K562 (cell line): Measurements from ENCODE around the gene DHPS. TPM values are rescaled to one million over a fixed set of nuclear protein-coding genes. Genes with fewer than 3 reads are reported as not detected.

Experiments used
- ATAC-seq: fragments of 200-7000 bp; cut with Tn5 transposase; 3 replicates; pipeline ENCODE4 v1.9.1; 2020; ENCODE audit warnings: moderate library complexity
- BruUV-seq: library from RNA; stranded (reverse); fragments of 400-500 nt; replicated peaks from 2 replicates; lab custom pipeline; 2021; lab: Mats Ljungman, UMichigan
- CTCF ChIA-PET: fragments of 300-600 bp; formaldehyde crosslinking; extraction: SDS; loops from one replicate; lab custom pipeline; 2021; ENCODE audit warnings: low intra/inter-chr PET ratio; lab: Yijun Ruan, JAX
- POLR2A ChIA-PET: fragments of 300-600, 350-650 bp; sonication (Branson Sonifier 250); formaldehyde crosslinking; extraction: SDS; loops from one replicate; lab custom pipeline; 2021; ENCODE audit warnings: antibody characterized with exemption, inconsistent platforms; lab: Yijun Ruan, JAX
- DNase-seq, 4 experiments: peaks; one replicate each; pipeline versions ENCODE4 v3.0.0 to v3.0.0-alpha.2; 2011 to 2018; ENCODE audit warnings: low spot score in 3 of 4, mixed read lengths in 3 of 4; ENCODE audit errors: extremely low read depth in 1 of 4
- FAIRE-seq: peaks from 2 replicates; lab custom pipeline; 2011; peaks lifted over from hg19 to GRCh38; lab: Jason Lieb, UNC
- H2AFZ ChIP-seq: 2 replicates; pipeline ENCODE4 v1.6.0; 2011; ENCODE audit warnings: low read depth, low read length, control low read depth, inconsistent platforms
- H3K27ac ChIP-seq: fragments of 200-600 bp; 3 replicates; pipeline ENCODE4 v1.8.0; 2011; ENCODE audit warnings: low read depth, mild to moderate bottlenecking, control low read depth, inconsistent platforms, low read length, moderate library complexity, mixed read lengths; ENCODE audit errors: extremely low read depth
- H3K27me3 ChIP-seq, 2 experiments: fragments of 300-600 bp in 1 of 2; 2 replicates in 1 of 2; 3 replicates in 1 of 2; pipeline versions ENCODE4 v1.6.0 to v1.8.0; 2011; ENCODE audit warnings: inconsistent platforms in 2 of 2, low read length in 2 of 2, mild to moderate bottlenecking in 1 of 2, mixed read lengths in 1 of 2, moderate library complexity in 1 of 2; ENCODE audit not compliant: control insufficient read depth in 2 of 2, insufficient read depth in 2 of 2
- H3K36me3 ChIP-seq: fragments of 300-600 bp; 3 replicates; pipeline ENCODE4 v1.8.0; 2011; ENCODE audit warnings: mild to moderate bottlenecking, low read length, inconsistent platforms; ENCODE audit not compliant: control insufficient read depth, insufficient read depth
- H3K4me1 ChIP-seq, 2 experiments: fragments of 200-600 bp in 1 of 2; replicated peaks in 1 of 2; 2 replicates in 1 of 2; 3 replicates in 1 of 2; pipeline versions ENCODE4 v1.5.1 to v1.8.0; 2011; ENCODE audit warnings: inconsistent platforms in 2 of 2, low read length in 2 of 2, mild to moderate bottlenecking in 1 of 2, mixed read lengths in 1 of 2, moderate library complexity in 1 of 2; ENCODE audit not compliant: control insufficient read depth in 2 of 2, insufficient read depth in 2 of 2
- H3K4me2 ChIP-seq: 2 replicates; pipeline ENCODE4 v1.6.1; 2011; ENCODE audit warnings: low read length, control low read depth, inconsistent platforms, mixed read lengths; ENCODE audit not compliant: insufficient read depth
- H3K4me3 ChIP-seq: fragments of 200-600 bp; sonication (generic), shearing (Covaris generic); 2 replicates; pipeline ENCODE4 v1.5.1; 2016; ENCODE audit warnings: control low read depth, inconsistent platforms
- H3K79me2 ChIP-seq: fragments of 200-600 bp; 3 replicates; pipeline ENCODE4 v1.8.0; 2011; ENCODE audit warnings: low read length, inconsistent platforms; ENCODE audit not compliant: control insufficient read depth, insufficient read depth
- H3K9ac ChIP-seq, 2 experiments: 2 replicates each; pipeline versions ENCODE4 v1.6.0 to v1.6.1; 2011; ENCODE audit warnings: low read depth in 2 of 2, low read length in 2 of 2, control low read depth in 1 of 2, inconsistent platforms in 1 of 2, mild to moderate bottlenecking in 1 of 2, mixed read lengths in 1 of 2; ENCODE audit not compliant: insufficient read depth in 1 of 2
- H3K9me1 ChIP-seq: one replicate; pipeline ENCODE4 v1.6.0; 2011; ENCODE audit warnings: inconsistent platforms, mild to moderate bottlenecking, low read length, moderate library complexity; ENCODE audit not compliant: control insufficient read depth, insufficient read depth
- H3K9me3 ChIP-seq: replicated peaks from 2 replicates; pipeline ENCODE4 v1.5.1; 2011; ENCODE audit warnings: low read depth, low read length, inconsistent platforms; ENCODE audit not compliant: control insufficient read depth, insufficient read depth
- H4K20me1 ChIP-seq: replicated peaks from 2 replicates; pipeline ENCODE4 v1.6.1; 2011; ENCODE audit warnings: low read length, inconsistent platforms, mixed read lengths; ENCODE audit not compliant: control insufficient read depth, insufficient read depth
- CGGBP1 ChIP-seq: fragments of 250-450 bp; sonication (Bioruptor Pico); IDR thresholded peaks from 2 replicates; pipeline ENCODE4 v1.9.0; 2021; ENCODE audit warnings: mild to moderate bottlenecking
- CSDE1 ChIP-seq, 2 experiments: fragments of 450-650 bp; IDR thresholded peaks; 2 replicates each; pipeline ENCODE4 v1.6.1; 2016; ENCODE audit warnings: mild to moderate bottlenecking in 1 of 2
- FUS ChIP-seq: fragments of 200-400 bp; formaldehyde crosslinking; optimal IDR thresholded peaks from 2 replicates; pipeline ENCODE3; 2017; ENCODE audit warnings: low read depth, low read length
- GABPB1 ChIP-seq: sonication (generic); formaldehyde crosslinking; IDR thresholded peaks from 2 replicates; pipeline ENCODE4 v1.8.0; 2022; ENCODE audit warnings: mild to moderate bottlenecking, missing genetic modification reagents
- KAT7 ChIP-seq: sonication (generic); formaldehyde crosslinking; IDR thresholded peaks from 2 replicates; pipeline ENCODE4 v1.8.0; 2022; ENCODE audit warnings: missing genetic modification reagents, mild to moderate bottlenecking, borderline replicate concordance
- KLF10 ChIP-seq: fragments of 250-450 bp; sonication (Bioruptor Pico); IDR thresholded peaks from 2 replicates; pipeline ENCODE4 v1.6.1; 2021; ENCODE audit warnings: matching md5 sums
- NFIC ChIP-seq: fragments of 450-650 bp; IDR thresholded peaks from 2 replicates; pipeline ENCODE4 v1.6.1; 2017; ENCODE audit warnings: mild to moderate bottlenecking, inconsistent platforms
- NUFIP1 ChIP-seq: fragments of 450-650 bp; IDR thresholded peaks from 2 replicates; pipeline ENCODE4 v1.6.1; 2018; ENCODE audit not compliant: partially characterized antibody
- POLR2G ChIP-seq: fragments of 200-400 bp; formaldehyde crosslinking; IDR thresholded peaks from 2 replicates; pipeline ENCODE4 v1.6.1; 2017; ENCODE audit warnings: low read depth, mild to moderate bottlenecking, antibody characterized with exemption, low read length, moderate library complexity
- POU5F1 ChIP-seq: fragments of 150-350 bp; IDR thresholded peaks from 2 replicates; pipeline ENCODE4 v1.6.1; 2014; ENCODE audit warnings: borderline replicate concordance, low read length, low read depth, mild to moderate bottlenecking; ENCODE audit not compliant: partially characterized antibody
- RBM25 ChIP-seq: fragments of 200-400 bp; formaldehyde crosslinking; IDR thresholded peaks from 2 replicates; pipeline ENCODE4 v1.6.1; 2018; ENCODE audit warnings: low read length, low read depth, moderate library complexity; ENCODE audit not compliant: severe bottlenecking
- RUNX1 ChIP-seq: sonication (generic); IDR thresholded peaks from 2 replicates; pipeline ENCODE4 v1.6.1; 2016; ENCODE audit warnings: antibody characterized with exemption, low read depth
- ZBTB49 ChIP-seq: sonication (generic); formaldehyde crosslinking; IDR thresholded peaks from 2 replicates; pipeline ENCODE4 v1.8.0; 2022; ENCODE audit warnings: missing genetic modification reagents, mild to moderate bottlenecking, borderline replicate concordance
- ZEB2 ChIP-seq: fragments of 450-650 bp; IDR thresholded peaks from 2 replicates; pipeline ENCODE4 v1.6.1; 2016
- ZNF174 ChIP-seq: fragments of 250-450 bp; sonication (Bioruptor Pico); IDR thresholded peaks from 2 replicates; pipeline ENCODE4 v1.4.0; 2020; ENCODE audit warnings: mild to moderate bottlenecking
- WGBS: fragments of 100-300 bp; shearing (Covaris generic); methylation state at CpG from one replicate; pipeline ENCODE4 v1.1.6; 2016; ENCODE audit warnings: low coverage, mixed read lengths; ENCODE audit not compliant: insufficient coverage; ENCODE audit errors: missing lambda C conversion rate; 5-methylcytosine and 5-hydroxymethylcytosine counted together
- in situ Hi-C: fragments of 300-500 bp; cut with MboI; formaldehyde crosslinking; loops from 4 replicates; pipeline ENCODE4 v1.15.0; 2018; ENCODE audit warnings: inconsistent platforms, mixed read lengths
- intact Hi-C: fragments of 100-400 bp; cut with micrococcal nuclease; formaldehyde crosslinking; loops from 2 replicates; pipeline ENCODE4 v1.14.2; 2022
- polyA plus RNA-seq, 8 experiments: library from polyadenylated mRNA; depleted of rRNA in 4 of 8; stranded (reverse) in 5 of 8; unstranded in 3 of 8; fragments of >200 nt; fragmentation: Nextera tagmentation in 2 of 8; fragmentation: Illumina TruSeq in 1 of 8; extraction: Ambion mirVana in 2 of 8; extraction: Trizol in 1 of 8; gene quantifications; 2 replicates each; pipeline versions ENCODE4 v1.2.1 to v1.2.3, GENCODE V29; 2011 to 2014; ENCODE audit warnings: inconsistent platforms in 1 of 8, missing spikeins in 1 of 8
- total RNA-seq, 7 experiments: library from RNA; depleted of rRNA in 6 of 7; stranded (reverse); fragments of >200 nt in 6 of 7; fragmentation: Illumina TruSeq in 2 of 7; extraction: Trizol in 2 of 7; gene quantifications; 2 replicates each; pipeline versions ENCODE4 v1.2.1 to v1.2.3, GENCODE V29; 2011 to 2021; ENCODE audit warnings: low replicate concordance in 1 of 7

DHPS gene
- total and polyA plus RNA-seq, 9 of the 15 experiments (the other 6 are each of a cell fraction or from before 2014, with no cell fraction given), result 47.1 to 110 (median 79.9) TPM

GRCh38 chr19:12647047-12647446 lies 34.6 kb downstream of the DHPS start:
- 62% methylated on average over 7 of the region's 8 CpGs for WGBS
- ChIA-PET CTCF (interaction anchor here (0.7 kb wide), 1 partner anchor 189 kb away, joined by 3 read pairs; no protein-coding TSS in a partner anchor), POLR2A (interaction anchor here (0.6 kb wide), 1 partner anchor 26 kb away, joined by 4 read pairs; no protein-coding TSS in a partner anchor)
- TF ChIP-seq POLR2G (peak; percentile 38), POU5F1 (no peak), NFIC (peak; percentile 16), CSDE1 (IDR thresholded peaks at IDR 0.05) (no peak), RUNX1 (no peak), KLF10 (CRISPR knock-in tag) (no peak)
- no peaks in the 10 kb centered on the region for H3K9me3 ChIP-seq
- H4K20me1 ChIP-seq, result no peaks in the 10 kb centered on the region
- no TSS peak for BruUV-seq
- H3K9me1 ChIP-seq, result no peaks in the 10 kb centered on the region
- DNase-seq (no peak), FAIRE-seq (no peak), ATAC-seq (no peak)
- peaks cover 2 to 27% of the 10 kb centered on the region in 2 experiments; a peak in 4 of 5 replicates for H3K4me1 ChIP-seq
- no peaks in the 10 kb centered on the region; the same call in 2 of the 3 replicates for H3K36me3 ChIP-seq
- no peak overlapping the region for H3K9ac ChIP-seq
- peak overlapping the region; percentile 48; the same call in 1 of the 2 replicates for H3K4me3 ChIP-seq
- no peak overlapping the region for H2AFZ ChIP-seq
- intact Hi-C loops (no loop called here), in situ Hi-C loops (no loop called here)
- H3K27me3 ChIP-seq, result no peaks in the 10 kb centered on the region
- no peaks in the 10 kb centered on the region for H3K79me2 ChIP-seq
- H3K4me2 ChIP-seq, result peak overlapping the region; percentile 71
- H3K27ac ChIP-seq, result no peak overlapping the region

GRCh38 chr19:12646551-12646950 lies 35.1 kb downstream of the DHPS start:
- in situ Hi-C loops, result no loop called here
- no peak for FAIRE-seq
- intact Hi-C loops, result no loop called here
- Histone ChIP-seq H3K4me2 (no peak overlapping the region), H3K4me1 (peaks cover 0 to 27% of the 10 kb centered on the region in 2 experiments; a peak in 2 of 5 replicates), H4K20me1 (no peaks in the 10 kb centered on the region), H3K9me3 (no peaks in the 10 kb centered on the region), H3K79me2 (no peaks in the 10 kb centered on the region), H3K9ac (peak overlapping the region in 1 of 2 experiments; percentile 27; a peak in 1 of 4 replicates), H3K27me3 (no peaks in the 10 kb centered on the region), H3K27ac (no peak overlapping the region), H3K4me3 (no peak overlapping the region), H2AFZ (no peak overlapping the region), H3K36me3 (no peaks in the 10 kb centered on the region), H3K9me1 (no peaks in the 10 kb centered on the region)
- no peak for DNase-seq
- no peak for ATAC-seq
- ChIA-PET POLR2A (no interaction called here), CTCF (interaction anchor here (0.6 kb wide), 1 partner anchor 81 kb away, joined by 3 read pairs; no protein-coding TSS in a partner anchor)
- no TSS peak for BruUV-seq
- 60% methylated on average over 9 of the region's 10 CpGs for WGBS
- TF ChIP-seq ZBTB49 (CRISPR knock-in tag) (no peak), GABPB1 (no peak), NUFIP1 (no peak), FUS (no peak), ZEB2 (no peak), CGGBP1 (no peak), RBM25 (no peak), KAT7 (CRISPR knock-in tag) (no peak), ZNF174 (no peak)
